Measurements from ENCODE around the gene OMA1. TPM values are rescaled to one million over a fixed set of nuclear protein-coding genes. Genes with fewer than 3 reads are reported as not detected.

OMA1 gene
- total and polyA plus RNA-seq, 2 donors from 2014 or later = 24.8 to 42.6 TPM

GRCh38 chr1:58432851-58433668, 113.5 kb downstream of the OMA1 start:
- H3K4me1 ChIP-seq (ENCODE audit: control insufficient read depth in 2 of 3, insufficient read depth in 2 of 3, low read depth in 1 of 3, low read length in 3 of 3) = peaks cover 0 to 9% (median 0%) of the 10 kb centered on the region in 3 donors
- no peak overlapping the region for H3K9ac ChIP-seq (ENCODE audit: low read length in 3 of 3)
- no peak overlapping the region for H3K27ac ChIP-seq (ENCODE audit: low read depth in 2 of 2, low read length in 2 of 2)
- no peaks in the 10 kb centered on the region for H3K27me3 ChIP-seq (ENCODE audit: control insufficient read depth, insufficient read depth, low read length)
- H3K36me3 ChIP-seq (ENCODE audit: control insufficient read depth in 2 of 3, insufficient read depth in 3 of 3, low read length in 3 of 3) = no peaks in the 10 kb centered on the region
- no peak overlapping the region for H3K4me3 ChIP-seq (ENCODE audit: low read length in 3 of 3)
- DNase-seq (peak; percentile 80 to 96 (median 94)), FAIRE-seq (no peak)
- intact Hi-C loops (cut with DNase I) = no loop called here
- no peak for TF ChIP-seq CTCF (IDR thresholded peaks at IDR 0.05; ENCODE audit: borderline replicate concordance, extremely low read depth, insufficient read depth)
- no peaks in the 10 kb centered on the region for H3K9me3 ChIP-seq (ENCODE audit: control insufficient read depth in 2 of 3, insufficient read depth in 1 of 3, low read length in 3 of 3)

DNA sequence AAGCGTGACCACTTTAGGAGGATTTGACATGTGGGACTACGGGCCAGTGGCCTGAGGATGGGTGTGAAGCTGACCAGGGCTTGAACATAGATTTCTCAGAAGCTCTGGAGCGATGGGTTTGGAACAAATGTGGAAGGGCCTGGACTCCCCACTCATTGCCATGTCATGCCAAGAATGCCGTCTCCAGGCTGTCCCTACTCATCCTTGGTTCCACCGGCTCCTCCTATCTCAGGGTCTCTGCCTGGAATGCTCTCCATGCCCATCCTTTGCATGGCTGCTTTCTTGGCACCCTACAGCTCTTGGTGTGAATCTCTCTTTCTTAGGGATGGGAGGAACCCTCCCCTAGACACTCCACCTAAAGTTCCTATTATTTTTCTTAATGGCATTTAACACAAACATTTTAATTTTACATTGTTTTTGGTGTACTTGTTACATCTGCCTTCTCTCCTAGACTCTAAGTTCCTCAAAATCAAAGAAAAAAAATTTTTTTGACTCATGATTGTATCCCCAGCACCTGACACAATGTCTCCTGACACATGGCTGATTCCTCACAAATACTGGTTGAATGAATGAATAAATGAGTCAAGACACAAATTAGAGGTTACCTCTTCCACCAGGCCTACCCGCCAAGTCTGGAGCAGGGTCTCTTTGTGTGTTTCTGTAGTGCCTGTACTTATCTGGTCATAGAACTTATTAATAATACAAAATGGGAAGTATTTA, 114.5 kb downstream of the OMA1 start:
- TF ChIP-seq CTCF (IDR thresholded peaks at IDR 0.05; ENCODE audit: borderline replicate concordance, extremely low read depth, insufficient read depth) = no peak
- DNase-seq (no peak), FAIRE-seq (no peak)
- peaks cover 0 to 3% (median 0%) of the 10 kb centered on the region in 3 donors for H3K4me1 ChIP-seq (ENCODE audit: control insufficient read depth in 2 of 3, insufficient read depth in 2 of 3, low read depth in 1 of 3, low read length in 3 of 3)
- no peak overlapping the region for H3K4me3 ChIP-seq (ENCODE audit: low read length in 3 of 3)
- no peak overlapping the region for H3K27ac ChIP-seq (ENCODE audit: low read depth in 2 of 2, low read length in 2 of 2)
- no peaks in the 10 kb centered on the region for H3K27me3 ChIP-seq (ENCODE audit: control insufficient read depth, insufficient read depth, low read length)
- H3K9ac ChIP-seq (ENCODE audit: low read length in 3 of 3) = no peak overlapping the region
- no peaks in the 10 kb centered on the region for H3K9me3 ChIP-seq (ENCODE audit: control insufficient read depth in 2 of 3, insufficient read depth in 1 of 3, low read length in 3 of 3)
- H3K36me3 ChIP-seq (ENCODE audit: control insufficient read depth in 2 of 3, insufficient read depth in 3 of 3, low read length in 3 of 3) = no peaks in the 10 kb centered on the region
- intact Hi-C loops (cut with DNase I) = no loop called here

Other genes with a start within 250 kb of the OMA1 start
- 502 TPM for gene TACSTD2, start 30.5 kb upstream of the OMA1 start, total RNA-seq
- gene TACSTD2, start 30.5 kb upstream of the OMA1 start, polyA plus RNA-seq (ENCODE audit: insufficient read depth, low read depth, low replicate concordance) = 127 TPM
- 36.5 TPM for gene MYSM1, start 153.3 kb upstream of the OMA1 start, total RNA-seq
- 8.3 TPM for gene MYSM1, start 153.3 kb upstream of the OMA1 start, polyA plus RNA-seq (ENCODE audit: insufficient read depth, low read depth, low replicate concordance)
- gene JUN, start 237.3 kb upstream of the OMA1 start, total RNA-seq = 109 TPM
- gene JUN, start 237.3 kb upstream of the OMA1 start, polyA plus RNA-seq (ENCODE audit: insufficient read depth, low read depth, low replicate concordance) = 41.8 TPM

Measured in kidney (tissue), 14 donors.